Mesenchymal stem cell (in vitro differentiated cells and primary cell): Measurements from ENCODE around the gene UVSSA.

Experiments used
- DNase-seq: peaks from one replicate; pipeline ENCODE4 v3.0.0-alpha.2; 2013
- H2AFZ ChIP-seq: one replicate; pipeline ENCODE4 v1.6.1; 2013; ENCODE audit warnings: low read depth, mild to moderate bottlenecking, control low read depth, inconsistent platforms, low read length, moderate library complexity
- H2AK5ac ChIP-seq: 2 replicates; pipeline ENCODE4 v1.6.1; 2013; ENCODE audit warnings: low read length, moderate library complexity, mild to moderate bottlenecking, inconsistent platforms; ENCODE audit not compliant: severe bottlenecking
- H2BK120ac ChIP-seq: one replicate; pipeline ENCODE4 v1.6.1; 2013; ENCODE audit warnings: low read depth, mild to moderate bottlenecking, inconsistent platforms, low read length, moderate library complexity
- H2BK12ac ChIP-seq, 2 experiments: one replicate each; pipeline ENCODE4 v1.6.1; 2013; ENCODE audit warnings: inconsistent platforms in 2 of 2, low read length in 2 of 2, mild to moderate bottlenecking in 2 of 2, moderate library complexity in 2 of 2, control low read depth in 1 of 2
- H2BK15ac ChIP-seq: one replicate; pipeline ENCODE4 v1.6.1; 2013; ENCODE audit warnings: mild to moderate bottlenecking, low read depth, inconsistent platforms; ENCODE audit not compliant: poor library complexity, severe bottlenecking
- H2BK5ac ChIP-seq: 2 replicates; pipeline ENCODE4 v1.6.1; 2013; ENCODE audit warnings: low read depth, mild to moderate bottlenecking, low read length, control low read depth, inconsistent platforms; ENCODE audit not compliant: poor library complexity, severe bottlenecking
- H3K14ac ChIP-seq, 2 experiments: one replicate each; pipeline ENCODE4 v1.6.1; 2013; ENCODE audit warnings: inconsistent platforms in 2 of 2, low read length in 2 of 2, control low read depth in 1 of 2, mild to moderate bottlenecking in 1 of 2, moderate library complexity in 1 of 2
- H3K18ac ChIP-seq, 2 experiments: one replicate each; pipeline ENCODE4 v1.6.1; 2013; ENCODE audit warnings: inconsistent platforms in 2 of 2, low read length in 2 of 2, control low read depth in 1 of 2, low read depth in 1 of 2, mild to moderate bottlenecking in 1 of 2
- H3K23ac ChIP-seq, 2 experiments: one replicate each; pipeline ENCODE4 v1.6.1; 2013; ENCODE audit warnings: inconsistent platforms in 2 of 2, low read length in 2 of 2, mild to moderate bottlenecking in 2 of 2, moderate library complexity in 2 of 2, control low read depth in 1 of 2
- H3K27ac ChIP-seq: 2 replicates; pipeline ENCODE4 v1.5.1; 2013; ENCODE audit warnings: mild to moderate bottlenecking, moderate library complexity, low read length, control low read depth, inconsistent platforms; ENCODE audit not compliant: poor library complexity, severe bottlenecking
- H3K27me3 ChIP-seq, 2 experiments: 2 replicates each; pipeline versions ENCODE4 v1.6.1 to v1.7.0; 2013; ENCODE audit warnings: low read length in 2 of 2, mild to moderate bottlenecking in 2 of 2, moderate library complexity in 2 of 2, control low read depth in 1 of 2, inconsistent platforms in 1 of 2; ENCODE audit not compliant: control insufficient read depth in 1 of 2, insufficient read depth in 1 of 2
- H3K36me3 ChIP-seq, 2 experiments: 2 replicates each; pipeline versions ENCODE4 v1.6.1 to v1.7.0; 2013; ENCODE audit warnings: low read length in 2 of 2, control low read depth in 1 of 2, inconsistent platforms in 1 of 2, low read depth in 1 of 2, mild to moderate bottlenecking in 1 of 2; ENCODE audit not compliant: insufficient read depth in 2 of 2, control insufficient read depth in 1 of 2
- H3K4ac ChIP-seq, 2 experiments: one replicate each; pipeline ENCODE4 v1.6.1; 2013; ENCODE audit warnings: inconsistent platforms in 2 of 2, low read length in 2 of 2, mild to moderate bottlenecking in 2 of 2, moderate library complexity in 2 of 2, control low read depth in 1 of 2, low read depth in 1 of 2
- H3K4me1 ChIP-seq: 2 replicates; pipeline ENCODE4 v1.6.1; 2013; ENCODE audit warnings: low read depth, low read length, control low read depth; ENCODE audit not compliant: control insufficient read depth, insufficient read depth
- H3K4me2 ChIP-seq: 2 replicates; pipeline ENCODE4 v1.6.1; 2013; ENCODE audit warnings: low read length, mild to moderate bottlenecking, inconsistent platforms; ENCODE audit not compliant: poor library complexity, severe bottlenecking
- H3K4me3 ChIP-seq, 2 experiments: 2 replicates each; pipeline versions ENCODE4 v1.5.1 to v1.7.0; 2013; ENCODE audit warnings: low read length in 2 of 2, mild to moderate bottlenecking in 2 of 2, control low read depth in 1 of 2, low read depth in 1 of 2; ENCODE audit not compliant: insufficient read depth in 1 of 2
- H3K79me1 ChIP-seq: replicated peaks from 2 replicates; pipeline ENCODE4 v1.6.1; 2013; ENCODE audit warnings: mild to moderate bottlenecking, control low read depth, low read length, inconsistent platforms; ENCODE audit not compliant: poor library complexity, severe bottlenecking
- H3K9ac ChIP-seq: 2 replicates; pipeline ENCODE4 v1.7.0; 2013; ENCODE audit warnings: mild to moderate bottlenecking, low read length, moderate library complexity
- H3K9me3 ChIP-seq: 2 replicates; pipeline ENCODE4 v1.7.0; 2013; ENCODE audit warnings: mild to moderate bottlenecking, low read length; ENCODE audit not compliant: control insufficient read depth
- H4K8ac ChIP-seq: one replicate; pipeline ENCODE4 v1.6.1; 2013; ENCODE audit warnings: inconsistent platforms, mild to moderate bottlenecking, low read length, moderate library complexity
- H4K91ac ChIP-seq: one replicate; pipeline ENCODE4 v1.6.1; 2013; ENCODE audit warnings: mild to moderate bottlenecking, low read length, inconsistent platforms
- WGBS: methylation state at CpG from one replicate; pipeline ENCODE4 v1.1.7; 2013; ENCODE audit warnings: mixed read lengths; 5-methylcytosine and 5-hydroxymethylcytosine counted together

Gene UVSSA

GRCh38 chr4:1412376-1413203, 65.6 kb downstream of the UVSSA start:
- DNase-seq = no peak
- Histone ChIP-seq H3K4me3 (no peak overlapping the region), H3K9ac (no peak overlapping the region), H3K36me3 (peaks cover 0 to 3% of the 10 kb centered on the region in 2 experiments), H3K4ac (no peak overlapping the region), H3K9me3 (peaks cover 17% of the 10 kb centered on the region), H2BK12ac (no peak overlapping the region), H2AFZ (no peak overlapping the region), H2BK15ac (no peak overlapping the region), H2AK5ac (no peak overlapping the region), H3K27me3 (peaks cover 74 to 83% of the 10 kb centered on the region in 2 experiments), H3K14ac (no peak overlapping the region), H3K23ac (no peak overlapping the region), H3K79me1 (no peaks in the 10 kb centered on the region), H4K8ac (no peak overlapping the region), H3K4me2 (no peak overlapping the region), H3K18ac (no peak overlapping the region), H2BK120ac (no peak overlapping the region), H4K91ac (no peak overlapping the region), H2BK5ac (no peak overlapping the region), H3K4me1 (peaks cover 4% of the 10 kb centered on the region), H3K27ac (no peak overlapping the region)
- 78% methylated on average over 14 of the region's 15 CpGs for WGBS

- no peak overlapping the region for H3K4me3 ChIP-seq
- no peak overlapping the region for H3K18ac ChIP-seq
- H2BK12ac ChIP-seq = no peak overlapping the region
- H2BK120ac ChIP-seq = no peak overlapping the region
- H3K9ac ChIP-seq = no peak overlapping the region
- no peak overlapping the region for H2BK5ac ChIP-seq
- peaks cover 69 to 86% of the 10 kb centered on the region in 2 experiments for H3K27me3 ChIP-seq
- 73% methylated on average over 16 of the region's 16 CpGs for WGBS
- peaks cover 15% of the 10 kb centered on the region for H3K9me3 ChIP-seq
- no peak overlapping the region for H2AK5ac ChIP-seq
- no peak overlapping the region for H2AFZ ChIP-seq
- no peak overlapping the region for H4K91ac ChIP-seq
- H4K8ac ChIP-seq = no peak overlapping the region
- H3K4ac ChIP-seq = no peak overlapping the region
- H3K4me1 ChIP-seq = peaks cover 4% of the 10 kb centered on the region
- H3K23ac ChIP-seq = no peak overlapping the region
- H3K36me3 ChIP-seq = peaks cover 0 to 3% of the 10 kb centered on the region in 2 experiments
- no peak overlapping the region for H3K27ac ChIP-seq
- no peak overlapping the region for H3K14ac ChIP-seq
- H3K4me2 ChIP-seq = no peak overlapping the region
- DNase-seq = no peak
- H2BK15ac ChIP-seq = no peak overlapping the region
- H3K79me1 ChIP-seq = no peaks in the 10 kb centered on the region
Measured at GRCh38 chr4:1413204-1413663, 66.2 kb downstream of the UVSSA start.

DNA sequence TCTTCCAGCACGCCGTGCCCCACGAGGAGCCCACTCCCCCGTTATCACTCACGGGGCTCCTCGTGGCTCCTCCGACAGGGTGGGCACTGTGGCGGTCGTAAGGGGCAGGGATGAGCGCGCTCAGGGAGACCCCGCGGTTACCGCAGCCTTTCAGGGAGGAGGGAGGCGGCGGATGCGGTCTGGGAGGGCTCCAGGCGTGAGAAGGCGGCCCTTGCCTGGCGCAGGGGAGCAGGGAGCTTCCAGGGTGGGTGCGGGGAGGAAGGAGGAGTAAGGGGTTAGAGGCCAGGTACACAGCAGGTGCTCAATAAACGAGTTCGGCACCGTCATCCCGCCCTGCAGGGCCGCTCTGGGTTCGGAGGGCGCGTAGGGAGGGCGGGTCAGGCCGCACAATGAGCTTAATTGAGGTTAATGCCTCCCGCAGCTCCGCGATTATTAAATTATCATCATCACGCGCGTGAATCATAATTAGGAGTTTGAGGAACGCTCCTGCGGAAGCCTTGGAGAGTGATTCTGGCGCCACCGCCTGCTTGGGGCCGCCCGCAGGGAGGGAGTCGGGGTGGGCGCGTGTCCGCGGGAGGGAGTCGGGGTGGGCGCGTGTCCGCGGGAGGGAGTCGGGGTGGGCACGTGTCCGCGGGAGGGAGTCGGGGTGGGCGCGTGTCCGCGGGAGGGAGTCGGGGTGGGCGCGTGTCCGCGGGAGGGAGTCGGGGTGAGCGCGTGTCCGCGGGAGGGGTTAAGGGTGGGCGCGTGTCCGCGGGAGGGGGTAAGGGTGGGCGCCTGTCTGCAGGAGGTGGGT, 66.9 kb downstream of the UVSSA start:
- no peak for DNase-seq
- H3K4ac ChIP-seq = no peak overlapping the region
- no peak overlapping the region for H3K18ac ChIP-seq
- H4K91ac ChIP-seq = no peak overlapping the region
- no peak overlapping the region for H3K9ac ChIP-seq
- no peak overlapping the region for H3K4me3 ChIP-seq
- H2BK120ac ChIP-seq = no peak overlapping the region
- H3K27me3 ChIP-seq = peaks cover 63 to 79% of the 10 kb centered on the region in 2 experiments
- no peak overlapping the region for H3K14ac ChIP-seq
- no peak overlapping the region for H3K4me2 ChIP-seq
- 45% methylated on average over 44 of the region's 77 CpGs for WGBS
- peaks cover 10% of the 10 kb centered on the region for H3K9me3 ChIP-seq
- no peak overlapping the region for H2BK5ac ChIP-seq
- no peak overlapping the region for H2AK5ac ChIP-seq
- no peaks in the 10 kb centered on the region for H3K79me1 ChIP-seq
- H3K4me1 ChIP-seq = peaks cover 2% of the 10 kb centered on the region
- no peak overlapping the region for H2BK12ac ChIP-seq
- no peak overlapping the region for H3K27ac ChIP-seq
- peaks cover 0 to 3% of the 10 kb centered on the region in 2 experiments for H3K36me3 ChIP-seq
- no peak overlapping the region for H2AFZ ChIP-seq
- H3K23ac ChIP-seq = no peak overlapping the region
- no peak overlapping the region for H2BK15ac ChIP-seq
- no peak overlapping the region for H4K8ac ChIP-seq
